ENCODE data around the gene SWAP70.
A peak's percentile ranks its signal among the peaks of the same experiment; 100 is the strongest.
"Not testable (repeated sequence)": the region's sequence is repeated elsewhere in the genome, so short reads cannot be mapped to it uniquely, and the experiment has no call there.

SWAP70 gene

DNA sequence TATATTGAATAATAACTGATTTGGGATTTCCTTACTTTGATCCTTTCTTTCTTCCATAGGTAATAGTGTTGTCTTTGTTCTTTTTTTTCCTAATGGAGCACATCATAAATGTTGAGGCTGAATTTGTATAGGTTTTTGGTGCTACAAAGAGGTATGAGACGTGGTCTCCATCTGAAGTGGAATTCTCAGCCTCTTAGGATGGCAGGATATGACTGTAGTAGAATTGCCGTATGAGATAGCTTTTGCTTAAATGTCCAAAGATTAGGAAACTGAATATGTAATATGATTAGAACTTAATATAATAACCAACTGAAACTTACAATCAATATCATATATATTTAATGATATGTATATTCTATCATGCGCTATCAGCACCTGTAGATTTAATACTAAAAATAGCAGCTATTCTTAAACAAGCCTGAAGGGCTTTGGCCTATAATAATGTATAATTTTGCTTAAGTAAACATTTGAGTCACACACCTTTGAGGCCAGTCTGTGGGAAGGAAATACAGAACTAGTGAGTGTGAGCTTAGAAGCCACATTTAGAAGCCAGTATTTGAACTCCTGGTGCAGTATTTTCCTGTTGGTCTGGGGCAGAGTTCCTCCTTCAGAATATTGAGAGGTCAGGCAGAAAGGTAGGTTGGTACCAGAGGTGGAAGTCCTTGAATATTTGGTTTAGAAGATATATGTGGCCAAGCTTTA lies 62.6 kb downstream of the SWAP70 start:
- no peak for DNase-seq

DNA sequence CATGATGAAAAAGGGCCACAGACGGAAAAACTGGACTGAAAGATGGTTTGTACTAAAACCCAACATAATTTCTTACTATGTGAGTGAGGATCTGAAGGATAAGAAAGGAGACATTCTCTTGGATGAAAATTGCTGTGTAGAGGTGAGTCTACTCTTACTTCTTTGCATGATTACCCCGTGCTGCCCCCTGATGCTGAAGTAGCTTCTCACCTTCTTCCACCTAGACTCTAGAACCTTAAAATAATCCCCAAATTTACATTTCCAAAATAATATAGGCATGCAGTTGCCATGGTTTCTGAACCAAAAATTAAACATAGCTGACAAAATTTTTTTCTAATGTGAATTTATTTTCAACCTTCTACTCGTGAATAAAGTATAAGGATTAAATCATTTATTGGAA lies 64.2 kb downstream of the SWAP70 start:
- no peak for DNase-seq

DNA sequence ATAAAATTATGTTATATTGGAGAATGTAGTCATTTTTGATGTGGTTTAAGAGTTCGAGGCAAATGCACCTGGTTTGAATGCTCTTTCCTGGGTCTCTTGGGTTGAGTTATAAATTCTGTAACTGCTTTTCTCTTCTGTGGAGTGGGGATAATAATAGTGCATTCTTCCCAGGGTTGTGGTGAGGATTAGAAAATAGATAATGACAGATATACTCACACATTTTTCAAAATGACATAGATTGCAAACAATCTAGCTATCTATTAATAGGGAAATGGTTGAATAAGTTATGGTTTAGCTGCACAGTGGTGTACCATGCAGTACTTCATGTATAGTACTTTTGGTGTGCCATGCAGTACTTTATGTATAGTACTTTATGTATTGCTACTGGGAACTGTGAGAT lies 67.4 kb downstream of the SWAP70 start:
- DNase-seq = no peak

DNA sequence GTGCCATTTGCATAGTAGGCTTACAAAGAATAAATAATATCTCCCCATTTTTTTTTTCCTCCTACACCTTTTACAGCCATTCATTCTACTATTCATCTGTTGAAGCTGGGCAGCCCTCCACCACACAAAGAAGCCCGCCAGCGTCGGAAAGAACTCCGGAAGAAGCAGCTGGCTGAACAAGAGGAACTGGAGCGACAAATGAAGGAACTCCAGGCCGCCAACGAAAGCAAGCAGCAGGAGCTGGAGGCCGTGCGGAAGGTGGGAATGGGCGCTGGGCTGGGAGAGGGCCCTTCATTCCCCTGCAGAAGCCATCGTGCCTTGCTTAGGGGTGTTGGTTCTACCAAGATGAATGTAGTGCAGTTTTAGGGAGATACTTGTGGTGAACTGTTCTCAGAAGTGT lies 68.6 kb downstream of the SWAP70 start:
- no peak for DNase-seq

DNA sequence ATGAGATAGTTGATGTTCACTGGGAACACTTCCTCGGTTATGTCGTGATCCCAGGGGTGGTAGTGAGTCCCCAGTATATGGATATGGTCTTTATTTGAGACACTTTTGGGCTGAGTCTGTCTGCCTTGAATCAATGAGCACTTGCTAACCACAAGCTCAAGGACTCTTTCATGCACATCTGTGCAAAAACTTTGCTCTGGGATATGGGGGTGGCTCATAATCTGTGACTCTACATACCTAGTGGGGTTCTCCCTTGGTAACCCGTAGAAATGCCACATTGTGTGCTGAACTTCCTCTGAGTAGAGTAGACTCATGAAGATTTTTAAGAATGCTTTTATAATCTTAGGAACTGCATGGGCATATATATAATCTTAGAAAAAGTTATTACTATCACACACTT lies 69.3 kb downstream of the SWAP70 start:
- DNase-seq = no peak

DNA sequence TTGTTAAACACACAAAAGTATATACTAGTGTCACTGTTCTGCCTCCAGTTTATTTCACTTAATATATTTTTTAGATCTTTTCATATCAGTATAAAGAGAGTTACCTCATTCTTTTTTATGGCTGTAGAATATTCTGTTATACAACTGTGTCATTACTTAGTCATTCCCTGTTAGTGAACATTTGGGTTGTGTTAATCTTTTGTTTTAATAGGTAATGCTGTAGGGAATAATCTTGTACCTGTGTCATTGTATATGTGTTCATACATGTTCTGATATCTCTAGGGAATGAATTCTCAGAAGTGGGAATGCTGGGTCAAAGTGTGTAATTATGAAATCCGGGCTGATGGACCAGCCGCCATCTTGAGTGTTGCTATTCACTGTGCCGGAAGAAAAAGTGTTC lies 71.4 kb downstream of the SWAP70 start:
- no peak for DNase-seq

DNA sequence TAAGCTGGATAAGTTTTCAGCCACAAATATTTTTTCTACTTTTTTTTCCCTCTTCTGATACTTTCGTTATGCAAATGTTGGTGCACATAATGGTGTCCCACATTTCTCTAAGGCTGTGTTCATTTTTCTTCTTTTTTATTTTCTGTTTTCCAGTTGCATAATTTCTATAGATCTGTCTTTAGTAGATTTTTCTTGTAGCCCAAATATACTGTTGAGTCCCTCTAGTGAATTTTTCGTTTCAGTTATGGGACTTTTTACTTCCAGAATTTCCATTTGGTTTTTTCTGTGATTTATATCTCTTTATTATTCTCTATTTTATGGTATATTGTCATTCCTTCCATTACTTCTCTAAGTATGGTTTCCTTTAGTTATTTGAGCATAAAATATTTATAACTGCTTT lies 72.0 kb downstream of the SWAP70 start:
- DNase-seq = no peak

DNA sequence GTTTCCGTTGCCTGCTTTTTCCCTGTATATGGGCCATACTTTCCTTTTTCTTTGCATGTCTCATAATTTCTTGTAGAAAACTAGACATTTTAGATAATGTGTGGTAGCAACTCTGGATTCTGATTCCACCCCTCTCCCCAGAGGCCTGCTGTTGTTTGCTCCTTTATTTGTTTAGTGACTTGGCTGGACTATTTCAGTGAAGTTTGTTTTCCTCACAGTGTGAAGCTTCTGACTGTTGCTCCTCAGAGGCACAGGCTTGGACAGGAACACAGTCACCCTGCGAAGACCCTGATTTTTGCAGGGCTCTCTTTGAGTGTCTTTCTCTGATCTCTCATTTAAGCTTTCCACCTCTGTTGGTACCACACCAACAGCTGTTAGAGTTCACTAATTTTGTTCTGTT lies 72.5 kb downstream of the SWAP70 start:
- no peak for DNase-seq

DNA sequence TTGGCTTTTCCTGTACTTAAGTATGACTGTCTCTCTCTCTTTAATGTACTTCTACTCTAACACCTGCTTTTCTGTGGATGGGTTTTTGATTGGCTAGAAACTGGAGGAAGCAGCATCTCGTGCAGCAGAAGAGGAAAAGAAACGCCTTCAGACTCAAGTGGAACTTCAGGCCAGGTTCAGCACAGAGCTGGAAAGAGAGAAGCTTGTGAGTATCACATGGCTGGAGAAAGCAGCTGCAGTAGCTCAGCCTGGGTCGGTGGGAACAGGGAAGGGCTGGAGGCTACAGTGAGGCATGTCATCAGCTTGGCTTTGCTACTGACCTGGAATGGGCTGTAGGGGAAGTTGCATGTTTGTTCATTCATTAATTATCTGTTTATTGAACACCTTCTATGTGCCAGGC lies 74.2 kb downstream of the SWAP70 start:
- DNase-seq = no peak

DNA sequence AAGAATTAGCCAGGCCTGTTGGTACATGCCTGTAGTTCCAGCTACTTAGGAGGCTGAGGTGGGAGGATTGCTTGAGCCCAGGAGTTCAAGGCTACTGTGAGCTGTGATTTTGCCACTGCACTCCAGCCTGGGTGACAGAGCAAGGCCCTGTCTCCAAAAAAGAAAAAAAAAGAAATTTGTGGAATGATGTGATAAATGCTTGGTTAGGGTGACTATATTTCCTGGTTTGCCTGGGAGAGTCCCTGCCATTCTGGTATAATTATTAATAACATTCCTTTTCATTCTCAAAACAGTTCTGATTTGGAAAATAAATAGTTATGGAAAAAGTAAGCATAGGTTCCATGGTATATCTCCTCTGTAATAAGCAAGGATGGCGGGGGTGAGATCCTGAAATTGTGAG lies 74.8 kb downstream of the SWAP70 start:
- DNase-seq = no peak

DNA sequence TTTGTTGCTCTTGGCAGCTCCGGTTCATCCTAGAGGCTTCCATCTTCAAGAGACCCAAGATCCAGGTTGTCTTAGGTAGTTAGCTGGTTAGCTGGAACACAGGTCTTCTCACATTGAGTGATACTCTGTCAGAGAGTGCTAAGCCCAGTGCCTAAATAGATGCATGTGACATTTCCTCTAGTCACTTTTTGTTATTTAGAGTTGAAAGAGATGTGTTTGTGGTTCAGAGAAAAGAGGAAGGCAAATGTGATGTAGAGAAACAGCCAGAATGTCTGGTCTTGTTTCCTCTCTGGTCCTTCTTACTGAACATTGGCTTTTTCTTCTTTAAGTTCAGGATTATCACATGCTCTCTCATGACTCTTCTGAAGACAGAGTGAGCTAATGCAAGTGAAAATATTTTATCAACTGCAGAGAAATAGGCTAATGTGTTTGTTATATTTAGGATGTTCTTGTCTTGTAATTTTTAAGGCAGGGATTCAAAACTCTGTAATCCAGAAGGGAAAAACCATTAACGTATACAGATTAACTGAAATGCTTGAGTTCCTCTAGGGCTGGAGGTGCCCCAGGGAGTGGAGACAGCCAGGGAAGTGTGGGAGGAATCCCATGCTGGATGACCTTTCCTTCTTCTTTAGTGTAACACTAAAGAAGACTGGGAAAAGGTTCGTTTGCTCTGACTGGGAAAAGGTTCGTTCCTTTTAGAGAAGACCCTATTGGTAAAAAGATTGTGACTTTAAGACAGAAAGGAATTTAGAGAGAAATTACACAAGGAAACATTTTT lies 75.4 kb downstream of the SWAP70 start:
- no peak for DNase-seq

DNA sequence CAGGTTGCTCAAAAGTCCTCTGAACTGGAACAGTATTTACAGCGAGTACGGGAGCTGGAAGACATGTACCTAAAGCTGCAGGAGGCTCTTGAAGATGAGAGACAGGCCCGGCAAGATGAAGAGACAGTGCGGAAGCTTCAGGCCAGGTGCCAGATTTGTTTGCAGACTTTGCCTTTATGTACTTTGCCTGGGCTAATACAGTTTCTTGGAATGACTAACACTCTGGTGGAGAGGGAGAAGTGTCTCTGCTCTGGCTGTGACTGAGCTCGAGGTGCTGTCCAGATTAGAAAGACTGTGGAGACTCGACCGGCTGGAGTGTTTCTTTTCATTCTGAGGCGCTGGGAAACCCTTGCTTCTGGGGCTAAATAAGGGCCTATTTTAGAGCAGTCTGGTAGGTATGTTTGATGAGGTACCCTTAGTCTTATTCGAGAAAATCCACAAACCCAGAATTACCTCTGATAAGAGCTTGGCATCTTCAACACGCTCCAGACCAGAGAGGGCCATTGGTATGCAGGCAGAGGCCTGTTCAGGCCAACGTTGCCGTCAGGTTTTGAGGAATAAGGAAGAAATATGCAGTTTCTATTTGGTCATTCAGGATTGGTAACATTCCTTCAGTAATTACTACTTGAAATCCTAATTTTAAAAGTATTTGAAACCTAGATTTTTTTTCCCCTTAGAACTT lies 76.5 kb downstream of the SWAP70 start:
- no peak for DNase-seq

DNA sequence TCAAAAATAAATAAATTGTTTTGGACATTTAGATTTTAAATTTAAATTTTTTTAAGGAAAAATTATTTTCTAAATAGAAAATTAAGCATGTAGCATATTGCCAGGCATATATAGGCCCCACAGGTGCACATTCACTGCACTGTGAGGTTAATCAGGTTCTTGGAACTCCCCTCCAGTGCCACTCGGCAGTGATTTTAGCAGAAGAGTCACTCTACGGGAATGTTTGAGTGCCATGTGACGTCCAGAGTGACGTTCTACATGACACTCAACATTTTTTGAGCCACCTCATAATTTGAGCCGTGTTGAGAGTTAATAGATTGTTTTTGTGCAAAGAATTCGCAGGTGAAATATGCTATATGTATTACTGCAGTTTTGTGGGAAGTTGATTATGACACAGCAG lies 77.4 kb downstream of the SWAP70 start:
- no peak for DNase-seq

DNA sequence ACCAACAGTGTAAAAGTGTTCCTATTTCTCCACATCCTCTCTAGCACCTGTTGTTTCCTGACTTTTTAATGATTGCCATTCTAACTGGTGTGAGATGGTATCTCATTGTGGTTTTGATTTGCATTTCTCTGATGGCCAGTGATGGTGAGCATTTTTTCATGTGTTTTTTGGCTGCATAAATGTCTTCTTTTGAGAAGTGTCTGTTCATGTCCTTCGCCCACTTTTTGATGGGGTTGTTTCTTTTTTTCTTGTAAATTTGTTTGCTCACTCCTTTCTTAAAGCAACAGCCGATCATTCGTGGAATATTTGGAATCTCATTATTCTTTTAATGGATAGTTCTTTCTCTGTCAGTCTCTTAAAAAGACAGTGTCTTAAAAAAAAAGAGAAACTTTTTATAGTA lies 79.6 kb downstream of the SWAP70 start:
- not testable (repeated sequence) for DNase-seq

DNA sequence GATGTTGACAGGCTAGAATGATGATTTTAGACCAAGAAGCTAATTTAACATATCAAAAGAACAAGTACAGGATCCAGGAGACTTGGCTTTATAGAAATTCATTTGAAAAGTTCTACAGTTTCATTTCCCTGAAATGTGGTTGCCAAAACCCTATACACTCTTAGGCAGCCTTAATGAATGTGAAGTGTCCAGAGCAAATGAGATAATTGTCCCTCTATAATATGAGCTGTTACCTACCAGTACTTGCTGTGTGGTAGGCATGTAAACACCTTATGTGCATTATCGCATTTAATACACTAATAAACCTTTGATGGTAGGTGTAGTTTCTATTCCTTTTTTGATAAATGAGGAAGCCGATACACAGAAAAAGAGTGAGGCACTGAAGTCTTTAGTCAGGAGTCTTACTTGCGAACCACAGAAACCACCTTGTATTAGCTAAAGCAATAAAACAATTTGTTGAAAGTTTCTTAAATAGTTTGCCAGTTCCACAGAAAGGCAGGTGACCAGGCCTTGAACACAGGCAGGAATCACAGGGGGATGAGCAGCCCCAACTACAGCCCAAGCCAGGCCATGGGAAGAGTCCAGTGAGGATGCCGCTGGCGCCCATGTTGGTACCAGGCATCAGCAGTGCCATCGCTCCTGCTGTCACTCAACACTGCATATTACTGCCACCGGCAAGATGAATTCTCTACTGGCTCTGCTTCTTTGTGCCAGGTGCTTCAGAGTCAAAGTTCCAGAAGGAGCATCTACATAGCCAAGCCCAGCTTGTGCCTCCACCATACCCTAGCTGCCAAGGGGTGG lies 81.7 kb downstream of the SWAP70 start:
- DNase-seq = no peak

DNA sequence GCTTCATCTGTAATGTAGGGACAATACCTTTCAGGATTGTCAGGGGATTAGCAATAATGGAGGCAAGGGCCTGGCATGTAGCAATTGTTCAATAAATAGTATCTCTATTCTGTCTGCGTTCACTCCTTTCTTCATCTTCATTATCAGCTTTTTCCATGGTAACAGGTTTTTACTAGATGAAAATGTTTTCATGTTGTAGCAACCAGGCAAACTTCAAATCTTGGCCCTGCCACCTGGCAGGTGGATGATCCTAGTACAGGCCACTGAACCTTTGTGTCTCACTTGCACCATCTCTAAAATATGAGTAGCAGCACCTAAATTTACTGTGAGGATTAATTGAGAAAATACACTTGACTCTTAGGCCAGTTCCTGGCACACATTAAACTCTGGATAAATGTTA lies 83.4 kb downstream of the SWAP70 start:
- no peak for DNase-seq

DNA sequence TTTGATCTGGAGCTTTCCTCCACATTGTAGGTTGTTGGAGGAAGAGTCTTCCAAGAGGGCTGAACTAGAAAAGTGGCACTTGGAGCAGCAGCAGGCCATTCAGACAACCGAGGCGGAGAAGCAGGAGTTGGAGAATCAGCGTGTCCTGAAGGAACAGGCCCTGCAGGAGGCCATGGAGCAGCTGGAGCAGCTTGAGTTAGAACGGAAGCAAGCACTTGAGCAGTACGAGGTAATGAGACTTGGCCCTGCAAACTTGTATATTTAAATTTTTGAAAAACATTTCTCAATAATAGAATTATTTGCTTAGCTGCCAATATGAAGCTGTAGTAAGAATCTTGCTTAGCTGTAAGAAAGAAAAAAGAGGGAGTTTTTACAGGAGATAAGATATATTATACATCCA lies 84.0 kb downstream of the SWAP70 start:
- DNase-seq = no peak

DNA sequence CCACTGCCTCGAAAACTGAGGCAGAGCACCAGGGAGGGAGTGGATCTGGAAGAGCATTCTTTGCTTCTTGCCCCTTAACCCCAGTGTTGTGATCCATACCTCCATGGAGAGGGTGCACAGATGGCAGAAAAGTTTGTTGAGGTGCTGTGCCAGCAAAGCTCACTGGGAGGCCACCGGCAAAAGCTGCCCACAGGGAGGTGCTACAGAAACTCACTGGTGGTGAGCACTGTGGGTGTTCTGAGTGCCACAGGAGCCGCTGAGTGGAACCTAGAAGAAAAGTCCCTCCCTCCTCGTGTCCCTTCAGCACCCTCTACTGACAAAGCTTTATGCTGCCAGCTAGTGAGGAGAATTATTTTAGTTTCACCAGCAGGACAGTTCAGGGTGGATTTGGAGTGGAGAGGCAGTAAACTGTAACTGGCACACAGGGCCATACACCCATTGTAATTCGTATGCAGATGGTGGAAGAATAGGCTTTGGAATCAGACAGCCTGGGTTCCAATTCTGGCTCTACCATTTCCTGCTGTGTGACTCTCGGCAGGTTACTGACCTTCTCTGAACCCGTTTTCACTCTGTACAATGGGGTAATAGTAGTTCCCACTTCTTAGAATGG lies 84.6 kb downstream of the SWAP70 start:
- DNase-seq = peak; percentile 75

DNA sequence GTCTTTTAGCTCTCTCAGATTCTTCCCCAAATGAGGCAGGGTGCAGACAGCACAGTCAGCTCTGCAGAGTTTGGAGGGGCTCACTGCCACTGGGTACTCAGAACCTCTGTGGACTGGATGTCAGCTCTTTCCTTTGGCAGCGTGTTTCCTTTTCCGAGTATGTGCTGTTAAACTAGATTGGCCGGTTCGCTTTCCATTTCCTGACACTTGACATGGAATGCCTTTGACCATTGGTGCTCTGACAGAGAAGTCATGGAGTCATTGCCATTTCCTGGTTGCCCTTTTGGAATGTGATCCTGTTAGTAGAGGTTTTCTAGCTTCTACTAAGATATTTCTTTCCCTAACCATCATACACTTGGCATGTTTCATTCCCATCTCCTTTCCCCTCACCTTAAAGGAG lies 86.7 kb downstream of the SWAP70 start:
- no peak for DNase-seq

DNA sequence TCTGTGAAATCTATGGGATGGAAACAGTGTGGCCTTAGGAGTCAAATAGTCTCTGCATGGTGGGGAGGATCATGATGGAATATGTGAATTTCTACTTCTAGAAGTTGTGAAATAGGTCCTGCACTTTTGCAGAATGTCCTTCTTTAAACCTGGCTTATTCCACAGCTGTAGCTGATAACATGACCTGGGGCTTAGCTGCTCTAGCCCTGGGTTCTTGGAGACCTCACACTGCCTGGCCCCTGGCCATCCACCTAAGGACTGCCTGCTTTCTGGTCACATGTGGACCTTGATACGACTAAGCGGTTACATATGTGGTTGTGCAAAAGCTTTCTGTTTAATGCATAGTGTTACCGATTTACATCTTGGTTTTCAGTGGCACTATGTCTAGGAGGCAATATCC lies 88.2 kb downstream of the SWAP70 start:
- no peak for DNase-seq

DNA sequence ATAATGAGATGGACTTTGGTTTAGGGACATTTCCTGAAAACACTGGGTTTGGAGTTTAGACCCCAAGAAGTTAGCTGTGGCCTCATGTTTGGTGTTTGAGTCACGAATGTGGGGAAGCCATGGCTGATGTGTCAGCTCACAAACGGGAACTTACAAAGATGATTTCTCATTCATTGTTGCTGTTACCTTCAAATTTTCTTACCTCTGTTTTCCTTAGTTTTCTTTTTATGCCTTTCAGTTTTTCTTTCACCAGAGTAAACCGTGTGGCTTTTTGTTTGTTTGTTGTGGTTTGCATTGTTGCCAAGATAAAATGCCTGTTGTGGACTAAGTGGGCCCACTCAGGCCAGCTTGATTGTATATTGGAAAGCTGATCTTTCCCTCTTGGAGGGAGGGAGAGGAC lies 89.1 kb downstream of the SWAP70 start:
- no peak for DNase-seq

DNA sequence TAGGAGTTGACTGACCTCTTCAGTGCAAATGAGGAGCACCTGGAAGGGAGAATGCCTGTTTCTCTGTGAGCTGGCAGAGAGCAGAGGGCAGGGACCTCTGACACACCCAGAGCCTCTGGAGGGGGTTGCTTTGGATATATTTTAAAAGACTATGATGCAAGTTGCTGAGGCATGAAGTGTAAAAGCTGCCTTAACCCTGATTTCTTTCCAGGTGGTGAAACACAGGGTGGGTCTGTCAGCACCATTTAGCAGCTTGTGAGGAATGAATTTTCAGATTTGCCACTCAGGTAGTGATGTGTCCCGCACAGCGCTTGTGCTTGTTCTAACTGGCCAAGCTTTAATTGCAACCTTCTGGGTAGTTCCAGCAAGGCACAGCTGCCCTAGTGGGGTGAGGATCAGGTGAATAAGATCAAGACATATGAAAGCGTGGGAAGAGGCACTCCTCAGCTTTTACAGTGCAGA lies 90.2 kb downstream of the SWAP70 start:
- no peak for DNase-seq
